Measurements from ENCODE around the gene NDUFB4. TPM values are rescaled to one million over a fixed set of nuclear protein-coding genes. Genes with fewer than 3 reads are reported as not detected.

NDUFB4 gene
- total RNA-seq, 4 donors from 2014 or later, result 95.8 to 162 (median 148) TPM

DNA sequence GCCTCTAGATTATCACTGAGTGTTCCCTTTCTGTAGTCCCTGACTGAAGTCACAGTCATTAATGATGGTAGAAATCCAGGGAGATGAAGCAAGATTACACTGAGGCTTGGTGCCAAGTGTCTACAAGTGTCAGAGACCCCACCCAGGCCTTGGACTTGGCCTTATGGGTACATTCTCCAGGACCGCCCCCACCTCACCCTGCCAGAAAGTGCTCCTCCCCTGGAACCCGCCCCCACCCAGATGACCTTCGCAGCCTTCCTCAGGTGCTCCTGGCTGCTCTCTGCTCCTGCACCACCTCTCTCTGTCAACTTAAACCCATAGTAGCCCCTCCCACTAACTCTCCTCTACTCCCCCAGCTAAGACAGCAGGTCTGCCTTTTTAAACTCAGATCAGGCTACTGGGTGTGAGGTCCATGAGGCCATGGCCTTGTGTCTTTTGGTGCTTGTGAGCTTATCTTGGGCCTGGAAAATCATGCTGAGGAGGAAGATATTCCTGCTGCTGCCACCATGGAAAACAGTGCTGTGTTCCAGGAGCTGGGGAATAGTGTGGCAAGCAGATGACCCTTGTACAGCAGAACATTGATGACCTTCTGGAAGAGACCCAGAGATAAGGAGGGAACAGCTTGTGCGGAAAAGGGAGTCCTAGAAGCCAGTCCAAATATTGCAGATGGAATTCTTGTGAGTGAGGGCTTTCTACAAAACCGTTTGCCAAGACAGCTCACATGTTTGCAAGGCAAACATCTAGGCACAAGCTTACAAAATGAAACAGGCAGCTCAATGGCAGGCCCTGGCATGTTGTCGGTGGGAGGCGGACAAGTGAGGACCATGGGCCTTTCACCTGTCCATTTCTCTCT lies 40.3 kb upstream of the NDUFB4 start:
- no peak overlapping the region for H3K4me3 ChIP-seq
- no peaks in the 10 kb centered on the region for H3K9me3 ChIP-seq
- no peaks in the 10 kb centered on the region for H3K36me3 ChIP-seq
- 70% methylated on average over 7 of the region's 7 CpGs for WGBS
- peak overlapping the region; percentile 43 for H3K27ac ChIP-seq
- no peak for TF ChIP-seq POLR2A (IDR thresholded peaks at IDR 0.05)
- TF ChIP-seq EP300 (IDR thresholded peaks at IDR 0.05), result no peak
- TF ChIP-seq, protein P1, sequence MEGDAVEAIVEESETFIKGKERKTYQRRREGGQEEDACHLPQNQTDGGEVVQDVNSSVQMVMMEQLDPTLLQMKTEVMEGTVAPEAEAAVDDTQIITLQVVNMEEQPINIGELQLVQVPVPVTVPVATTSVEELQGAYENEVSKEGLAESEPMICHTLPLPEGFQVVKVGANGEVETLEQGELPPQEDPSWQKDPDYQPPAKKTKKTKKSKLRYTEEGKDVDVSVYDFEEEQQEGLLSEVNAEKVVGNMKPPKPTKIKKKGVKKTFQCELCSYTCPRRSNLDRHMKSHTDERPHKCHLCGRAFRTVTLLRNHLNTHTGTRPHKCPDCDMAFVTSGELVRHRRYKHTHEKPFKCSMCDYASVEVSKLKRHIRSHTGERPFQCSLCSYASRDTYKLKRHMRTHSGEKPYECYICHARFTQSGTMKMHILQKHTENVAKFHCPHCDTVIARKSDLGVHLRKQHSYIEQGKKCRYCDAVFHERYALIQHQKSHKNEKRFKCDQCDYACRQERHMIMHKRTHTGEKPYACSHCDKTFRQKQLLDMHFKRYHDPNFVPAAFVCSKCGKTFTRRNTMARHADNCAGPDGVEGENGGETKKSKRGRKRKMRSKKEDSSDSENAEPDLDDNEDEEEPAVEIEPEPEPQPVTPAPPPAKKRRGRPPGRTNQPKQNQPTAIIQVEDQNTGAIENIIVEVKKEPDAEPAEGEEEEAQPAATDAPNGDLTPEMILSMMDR (IDR thresholded peaks at IDR 0.05), result no peak
- no peak for TF ChIP-seq POLR2AphosphoS5 (IDR thresholded peaks at IDR 0.05)
- DNase-seq (ENCODE audit: low spot score in 2 of 2), result peak in 1 of 2 donors; percentile 82
- peaks cover 31% of the 10 kb centered on the region for H3K4me1 ChIP-seq
- no peaks in the 10 kb centered on the region for H3K27me3 ChIP-seq

GRCh38 chr3:120557115-120557514 lies 39.0 kb upstream of the NDUFB4 start:
- no peaks in the 10 kb centered on the region for H3K27me3 ChIP-seq
- TF ChIP-seq EP300 (IDR thresholded peaks at IDR 0.05), result no peak
- TF ChIP-seq, protein P1 (IDR thresholded peaks at IDR 0.05), result no peak
- DNase-seq (ENCODE audit: low spot score in 2 of 2), result no peak

DNA sequence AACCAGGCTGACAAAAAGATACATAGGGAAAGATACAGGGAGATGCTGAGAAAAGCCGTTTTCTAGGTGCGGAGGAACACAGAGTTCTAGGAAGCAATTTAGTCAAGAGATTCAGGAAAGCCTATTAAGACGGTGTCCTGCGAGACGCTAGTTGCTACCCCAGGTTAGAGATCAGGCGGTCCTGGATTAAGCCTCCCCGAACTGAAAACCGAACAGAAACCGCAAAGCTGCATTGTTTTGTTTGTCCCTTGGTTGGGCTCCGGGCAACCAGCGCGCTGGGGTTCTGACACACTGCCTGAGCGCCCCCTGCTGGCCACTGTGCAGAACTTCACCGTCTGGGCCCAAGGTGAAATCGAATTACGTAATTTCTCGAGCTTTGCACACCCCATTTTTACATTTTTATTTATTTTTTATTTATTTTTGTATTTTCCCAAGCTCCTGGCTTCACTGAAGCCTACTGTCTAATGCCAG lies 37.3 kb upstream of the NDUFB4 start:
- DNase-seq (ENCODE audit: low spot score in 2 of 2), result peak; percentile 95 to 96
- peak overlapping the region; percentile 79 for H3K27ac ChIP-seq
- H3K9me3 ChIP-seq, result no peaks in the 10 kb centered on the region
- no peaks in the 10 kb centered on the region for H3K36me3 ChIP-seq
- peak overlapping the region; percentile 46 for H3K4me3 ChIP-seq
- H3K27me3 ChIP-seq, result no peaks in the 10 kb centered on the region
- H3K4me1 ChIP-seq, result peaks cover 34% of the 10 kb centered on the region
- under 1% methylated on average over 17 of the region's 17 CpGs for WGBS
- TF ChIP-seq POLR2AphosphoS5 (IDR thresholded peaks at IDR 0.05), result peak in 2 of 3 donors; percentile 46 to 65
- no peak for TF ChIP-seq EP300 (IDR thresholded peaks at IDR 0.05)
- TF ChIP-seq, protein P1 (IDR thresholded peaks at IDR 0.05), result peak; percentile 97
- peak in 1 of 2 donors; percentile 29 for TF ChIP-seq POLR2A (IDR thresholded peaks at IDR 0.05)

More at GRCh38 chr3:120557115-120557514, 39.0 kb upstream of the NDUFB4 start:
- Histone ChIP-seq H3K27ac (no peak overlapping the region), H3K9me3 (no peaks in the 10 kb centered on the region), H3K4me3 (no peak overlapping the region), H3K36me3 (no peaks in the 10 kb centered on the region), H3K4me1 (peaks cover 34% of the 10 kb centered on the region)

DNA sequence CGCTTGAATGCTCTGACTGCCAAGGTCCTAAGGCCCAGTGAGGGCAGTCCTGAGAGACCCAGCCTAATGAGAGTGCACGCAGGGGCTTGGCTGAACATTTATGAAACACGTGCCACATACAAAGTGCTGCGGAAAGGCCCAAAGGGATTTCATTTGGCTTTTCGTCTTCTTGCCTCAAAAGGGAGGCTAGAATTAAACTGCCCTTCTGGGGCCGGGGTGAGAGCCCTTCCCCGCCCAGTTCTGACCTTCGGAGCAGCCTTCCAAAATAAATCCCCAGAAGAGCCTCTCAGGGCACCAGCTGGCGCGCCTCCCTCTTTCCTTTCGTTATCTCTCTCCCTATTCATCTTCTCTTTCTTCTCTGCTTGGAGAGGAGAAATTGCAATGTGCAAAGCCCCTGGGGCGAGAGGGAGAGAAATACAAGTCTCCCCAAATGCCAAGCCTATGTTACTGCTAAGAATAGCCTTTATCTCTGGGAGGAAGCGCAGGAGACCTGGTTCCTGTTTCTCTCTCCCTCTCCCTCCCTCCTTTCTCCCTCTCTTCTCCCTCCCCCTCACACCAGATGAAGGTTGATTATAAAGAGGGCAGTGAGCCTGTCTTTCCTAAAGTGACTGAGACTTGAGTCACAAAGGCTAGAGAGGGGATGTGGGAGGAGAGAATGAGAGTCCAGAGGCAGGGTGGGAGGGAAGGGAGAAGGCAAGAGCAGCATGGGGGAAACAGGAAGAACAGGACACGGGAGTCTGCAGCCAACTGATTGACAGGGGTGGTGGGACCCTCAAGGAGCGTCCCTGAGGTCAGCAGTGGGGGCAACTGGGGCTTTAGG lies 36.7 kb upstream of the NDUFB4 start:
- Histone ChIP-seq H3K27me3 (no peaks in the 10 kb centered on the region), H3K4me3 (peak overlapping the region; percentile 46), H3K36me3 (no peaks in the 10 kb centered on the region), H3K27ac (peak overlapping the region; percentile 79), H3K4me1 (peaks cover 34% of the 10 kb centered on the region), H3K9me3 (no peaks in the 10 kb centered on the region)
- TF ChIP-seq EP300 (IDR thresholded peaks at IDR 0.05) (no peak), POLR2AphosphoS5 (IDR thresholded peaks at IDR 0.05) (no peak), POLR2A (IDR thresholded peaks at IDR 0.05) (no peak)
- TF ChIP-seq, protein P1 (IDR thresholded peaks at IDR 0.05), result no peak
- peak in 1 of 2 donors; percentile 73 for DNase-seq (ENCODE audit: low spot score in 2 of 2)
- WGBS, result 6% methylated on average over 15 of the region's 15 CpGs
